Urinary bladder (tissue), 2 donors: Measurements from ENCODE around the gene NAGA. TPM values are rescaled to one million over a fixed set of nuclear protein-coding genes. Genes with fewer than 3 reads are reported as not detected.

ENCODE experiments used
- polyA plus RNA-seq: library from polyadenylated mRNA; stranded (reverse); fragments of 200-250 nt; gene quantifications from one replicate; pipeline ENCODE4 v1.2.3, GENCODE V29; 2013
- small RNA-seq: library from RNA; depleted of rRNA; stranded (forward); fragments of <200 nt; gene quantifications from one replicate; pipeline ENCODE3, GENCODE V24; 2014
- total RNA-seq: library from RNA; depleted of rRNA; stranded (reverse); fragments of >200 nt; gene quantifications from one replicate; pipeline ENCODE4 v1.2.3, GENCODE V29; 2014
- donor health status: healthy.

Gene NAGA
- total and polyA plus RNA-seq, 2 donors = 30.9 to 38.6 TPM

Small RNA genes lying within 50 kb of the gene (small RNA-seq; reads per million reads assigned to genes)
- gene SNORD13P1 = not detected

Other genes with a start within 250 kb of the NAGA start
- 49.7 TPM for gene SREBF2, start 237.7 kb downstream of the NAGA start, total RNA-seq
- 51.3 TPM for gene SREBF2, start 237.7 kb downstream of the NAGA start, polyA plus RNA-seq
- gene SHISA8, start 155.7 kb downstream of the NAGA start, total RNA-seq = not detected
- gene SHISA8, start 155.7 kb downstream of the NAGA start, polyA plus RNA-seq = not detected
- gene TNFRSF13C, start 144.0 kb downstream of the NAGA start, total RNA-seq = 0.53 TPM
- gene TNFRSF13C, start 144.0 kb downstream of the NAGA start, polyA plus RNA-seq = 0.06 TPM
- gene CENPM, start 123.7 kb downstream of the NAGA start, total RNA-seq = 6.2 TPM
- gene CENPM, start 123.7 kb downstream of the NAGA start, polyA plus RNA-seq = 1.1 TPM
- gene SEPTIN3, start 101.4 kb downstream of the NAGA start, total RNA-seq = 1.7 TPM
- 0.49 TPM for gene SEPTIN3, start 101.4 kb downstream of the NAGA start, polyA plus RNA-seq
- 5.2 TPM for gene WBP2NL, start 72.0 kb downstream of the NAGA start, total RNA-seq
- 0.98 TPM for gene WBP2NL, start 72.0 kb downstream of the NAGA start, polyA plus RNA-seq
- gene PHETA2, start 3.4 kb upstream of the NAGA start, total RNA-seq = 26.0 TPM
- 17.3 TPM for gene PHETA2, start 3.4 kb upstream of the NAGA start, polyA plus RNA-seq
- 10.0 TPM for gene SMDT1, start 8.9 kb upstream of the NAGA start, total RNA-seq
- gene SMDT1, start 8.9 kb upstream of the NAGA start, polyA plus RNA-seq = 86.1 TPM
- gene NDUFA6, start 20.0 kb upstream of the NAGA start, total RNA-seq = 54.0 TPM
- gene NDUFA6, start 20.0 kb upstream of the NAGA start, polyA plus RNA-seq = 118 TPM
- gene CYP2D6, start 60.0 kb upstream of the NAGA start, total RNA-seq = 0.48 TPM
- 0.61 TPM for gene CYP2D6, start 60.0 kb upstream of the NAGA start, polyA plus RNA-seq
- gene TCF20, start 199.8 kb upstream of the NAGA start, total RNA-seq = 19.5 TPM
- gene TCF20, start 199.8 kb upstream of the NAGA start, polyA plus RNA-seq = 14.0 TPM